Stimulated activated naive CD4-positive, alpha-beta T cell (primary cell): ENCODE data around the gene AOPEP.

ENCODE experiments used
- DNase-seq, 6 experiments: peaks; one replicate each; lab custom pipeline; 2025; lab: John Stamatoyannopoulos, UW

Gene AOPEP

DNA sequence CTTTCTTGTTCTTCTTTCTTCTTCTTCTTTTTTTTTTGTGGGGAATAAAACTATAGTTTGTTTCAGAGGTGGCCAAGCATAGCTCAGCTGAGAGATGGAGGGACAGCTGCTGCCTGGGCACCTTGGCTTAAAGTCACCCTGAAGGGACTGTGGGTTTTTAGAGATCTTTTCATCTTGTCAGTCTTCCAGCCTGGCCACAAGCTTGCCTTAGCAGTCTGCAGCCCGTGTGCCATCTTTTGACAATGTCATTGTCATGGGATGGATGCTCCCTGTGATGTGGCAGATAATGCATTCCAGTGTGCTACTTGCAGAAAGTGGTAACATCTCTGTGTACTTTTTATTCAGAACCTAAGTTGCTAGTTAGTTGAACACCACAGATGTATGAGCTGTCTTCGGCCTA is 310.2 kb downstream of the AOPEP start:
- DNase-seq = no peak

DNA sequence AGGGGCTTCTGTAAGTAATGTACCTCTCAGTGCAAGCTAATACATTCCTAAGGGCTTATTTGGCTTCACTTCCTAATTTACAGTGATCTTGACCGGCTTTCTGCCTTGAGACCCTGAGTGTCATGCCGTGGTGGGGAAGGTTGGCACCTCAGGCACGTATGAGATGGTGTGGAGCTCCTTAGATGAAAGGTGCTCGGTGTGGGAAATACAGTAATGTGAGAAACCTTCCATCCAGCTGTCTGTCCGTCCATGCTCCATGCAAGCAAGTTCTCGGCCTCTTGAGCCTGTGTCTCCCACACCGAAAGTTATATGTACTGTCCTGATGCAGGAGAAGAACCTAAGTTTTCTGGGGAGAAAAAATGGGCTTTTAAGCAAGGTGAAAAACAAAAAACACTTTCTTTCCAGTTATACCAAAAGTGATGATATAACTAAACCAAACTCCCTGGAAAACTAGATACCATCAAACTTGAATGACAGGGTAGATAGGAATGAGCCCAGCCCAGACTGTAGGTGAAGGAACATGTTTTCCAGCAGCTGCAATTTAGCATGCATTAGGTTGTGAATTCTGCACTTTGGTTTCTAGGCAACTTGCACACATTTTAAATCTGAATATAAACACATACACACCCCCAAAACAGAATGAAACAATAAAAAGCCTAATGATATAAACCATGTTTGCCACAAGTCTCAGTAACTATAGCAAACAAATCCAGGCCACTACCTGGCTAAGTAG is 311.5 kb downstream of the AOPEP start:
- DNase-seq = no peak

DNA sequence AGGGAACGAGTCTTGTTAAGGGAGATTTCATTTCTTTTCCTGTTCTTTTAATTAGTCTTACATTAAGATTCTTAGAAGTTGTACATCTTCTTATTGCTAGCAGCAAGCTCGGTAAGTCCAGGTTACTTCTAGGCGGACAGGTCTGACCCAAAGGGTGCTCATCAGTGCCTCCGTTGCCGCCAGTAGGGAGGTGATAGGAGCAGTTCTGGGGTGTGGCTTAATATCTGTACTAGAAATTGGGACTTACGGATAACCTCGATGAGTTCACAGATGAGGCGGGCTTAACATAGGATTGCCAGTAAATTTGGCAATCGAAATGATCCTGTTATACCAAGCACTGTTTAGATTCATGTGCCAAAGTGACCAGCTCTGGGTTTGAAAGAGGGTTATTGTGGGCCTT is 312.2 kb downstream of the AOPEP start:
- no peak for DNase-seq

DNA sequence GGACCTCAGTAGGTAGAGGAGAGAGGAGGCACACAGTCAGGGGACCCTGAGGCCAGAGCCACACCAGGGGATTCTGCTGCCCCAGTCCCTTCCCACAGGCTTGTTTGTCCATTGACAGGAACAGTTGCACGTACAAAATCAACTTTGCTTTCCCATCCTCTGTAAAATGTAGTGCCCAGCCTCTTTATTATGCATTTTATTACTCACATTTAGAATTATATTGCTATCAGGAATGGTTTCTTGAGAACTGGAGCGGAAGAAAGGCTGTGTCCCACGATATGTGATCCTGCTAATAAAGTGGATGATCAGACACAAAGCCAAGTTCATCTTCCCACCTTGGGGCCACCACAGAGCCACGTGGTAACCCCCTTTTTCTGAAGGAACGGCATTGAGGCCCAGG is 313.6 kb downstream of the AOPEP start:
- DNase-seq = no peak

DNA sequence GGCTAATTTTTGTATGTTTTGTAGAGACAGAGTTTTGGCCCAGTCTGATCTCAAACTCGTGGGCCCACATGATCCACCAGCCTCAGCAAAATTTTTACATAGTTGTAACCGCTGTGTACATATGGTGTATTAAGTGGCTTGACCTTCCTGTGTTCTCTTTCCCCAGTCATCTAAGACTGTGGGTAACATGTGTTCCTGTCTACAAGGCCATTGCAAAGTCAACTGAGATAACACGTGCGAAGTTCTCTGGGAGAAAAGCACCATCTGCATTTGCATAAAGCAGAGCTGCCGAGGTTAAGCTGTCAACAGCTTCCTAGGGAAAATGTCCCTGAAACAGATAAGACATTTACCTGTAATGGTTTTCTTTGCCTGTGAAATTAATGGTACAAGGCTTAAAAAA is 317.3 kb downstream of the AOPEP start:
- DNase-seq = no peak

DNA sequence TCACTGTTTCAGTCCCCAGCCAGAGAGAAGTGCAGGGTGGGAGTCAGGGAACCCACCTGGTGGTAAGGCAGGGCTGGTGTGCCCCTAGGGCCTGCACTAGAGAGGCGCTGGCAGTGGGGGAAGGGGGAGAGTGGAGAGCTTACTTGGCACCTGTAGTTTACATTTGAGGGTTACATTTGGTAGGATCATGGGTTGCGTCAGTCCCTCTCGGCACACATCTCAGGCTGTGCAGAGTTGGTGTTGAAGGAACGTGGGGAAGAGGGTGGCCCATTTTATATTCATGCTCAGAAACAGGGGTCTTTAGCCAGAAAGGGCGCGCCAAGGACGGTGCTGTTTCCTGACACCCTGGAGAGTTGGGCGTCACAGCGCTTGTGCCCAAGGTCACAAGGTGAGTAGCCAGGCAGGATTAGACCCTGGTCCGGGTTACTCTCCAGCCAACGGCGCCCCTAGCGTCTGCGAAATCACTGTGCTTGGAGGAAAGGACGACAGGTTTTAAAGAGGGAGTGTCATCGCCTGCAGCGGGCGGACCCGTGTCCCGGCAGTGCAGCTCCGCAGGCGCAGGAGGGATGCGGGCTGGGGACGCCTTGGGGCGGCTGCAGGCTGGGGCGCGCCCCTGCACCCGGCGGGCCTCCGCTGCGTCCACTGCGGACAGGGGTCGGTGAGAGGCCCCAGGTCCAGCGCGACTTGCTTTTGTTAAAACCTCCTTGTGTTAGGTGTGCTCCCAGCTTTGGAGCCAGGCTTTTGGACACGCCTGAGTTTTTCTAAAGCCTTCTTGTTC is 318.4 kb downstream of the AOPEP start:
- no peak for DNase-seq

DNA sequence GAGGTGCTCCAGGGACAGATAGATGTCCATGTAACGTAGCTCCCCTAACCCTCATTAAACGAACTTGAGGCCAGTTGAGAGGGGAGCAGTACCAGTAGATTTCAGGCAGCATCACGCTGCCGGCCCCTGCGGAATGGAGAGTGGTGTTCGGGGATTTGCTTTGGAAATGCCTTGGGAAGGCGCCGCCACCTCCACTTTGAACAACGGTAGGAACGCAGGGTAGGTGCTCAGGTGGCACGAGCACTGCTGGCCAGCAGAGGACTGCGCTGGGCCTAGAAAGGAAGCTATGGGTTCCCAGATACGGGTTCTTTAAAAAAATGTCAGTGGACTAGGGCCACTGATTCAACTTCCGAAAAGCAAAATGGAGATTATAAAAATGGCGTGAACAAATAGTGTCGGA is 319.3 kb downstream of the AOPEP start:
- DNase-seq = no peak

DNA sequence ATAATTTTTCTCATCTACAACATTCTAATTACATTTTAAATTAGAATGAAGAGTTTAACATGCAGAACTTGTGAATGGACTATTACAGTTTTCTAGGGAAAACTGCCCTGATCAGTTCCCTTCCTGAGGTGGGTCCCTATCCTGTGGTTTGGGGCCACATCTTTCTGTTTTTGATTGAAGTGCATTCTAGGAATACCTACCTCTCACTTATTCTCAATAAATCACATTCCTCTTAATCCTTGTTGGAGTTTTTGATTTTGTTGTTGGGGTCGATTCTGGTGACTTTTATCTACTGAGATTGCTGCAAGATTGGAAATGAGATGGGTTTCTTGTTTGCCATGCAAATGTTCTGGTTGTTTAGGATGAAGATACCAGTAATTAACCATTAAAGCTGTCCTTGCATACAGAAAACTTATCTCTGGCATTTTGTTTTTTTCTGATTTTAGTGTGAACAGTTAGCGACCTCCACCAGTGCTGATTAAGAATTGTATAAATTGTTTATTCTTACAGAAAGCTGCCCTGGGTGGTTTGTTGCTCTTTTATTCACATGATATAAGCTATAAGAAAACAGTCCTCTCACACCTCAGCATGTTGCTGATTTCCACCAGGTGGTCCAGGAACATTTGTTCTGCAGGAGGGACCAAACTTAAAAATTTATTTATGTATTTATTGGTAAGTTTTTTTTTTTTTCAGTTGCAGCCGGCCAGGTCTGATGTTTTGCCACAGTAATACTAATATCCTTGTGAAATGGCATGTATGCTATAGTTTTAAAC is 321.1 kb downstream of the AOPEP start:
- no peak for DNase-seq

DNA sequence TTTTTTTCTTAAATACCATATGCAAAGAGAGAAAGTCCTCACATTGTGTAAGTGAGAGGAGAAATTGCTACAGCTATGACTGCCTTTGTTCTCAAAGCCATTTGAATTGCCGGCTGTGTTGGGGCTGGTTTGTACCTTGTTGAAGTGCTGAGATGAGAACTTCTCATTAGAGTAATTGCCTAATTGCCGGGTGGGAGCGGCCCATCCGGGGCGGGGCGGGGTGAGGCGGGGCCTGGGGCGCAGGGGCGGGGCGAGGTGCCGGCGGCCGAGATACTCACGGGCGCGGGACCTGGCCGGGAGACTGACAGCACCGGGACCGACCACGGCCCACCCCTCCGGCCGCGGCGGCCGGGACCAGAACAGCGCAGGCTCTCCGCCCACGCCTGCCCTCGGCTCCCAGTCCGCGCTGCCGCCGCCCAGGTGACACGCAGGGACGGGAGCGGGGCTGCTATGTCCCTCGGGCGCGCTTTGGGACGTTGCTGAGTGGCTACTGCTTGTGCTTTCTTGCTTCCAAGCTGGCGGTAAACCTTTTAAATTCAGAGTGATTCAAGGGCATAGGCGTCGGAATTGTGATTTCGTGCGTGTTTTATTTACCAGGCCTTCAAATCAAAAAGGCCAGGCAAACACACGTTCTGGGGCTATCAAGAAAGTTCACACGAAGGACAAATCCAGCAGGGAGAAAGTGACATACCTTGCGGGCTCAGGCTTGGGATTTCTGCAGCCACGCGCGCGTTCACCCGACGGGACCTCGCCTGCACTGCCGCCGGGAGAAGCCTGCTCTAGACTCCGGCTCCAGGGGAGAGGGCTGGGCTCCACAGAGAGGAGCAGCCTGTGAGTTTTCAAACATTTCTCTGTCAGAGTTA is 322.0 kb downstream of the AOPEP start:
- DNase-seq = peak in 4 of 6 experiments; percentile 6 to 45 (median 24)

DNA sequence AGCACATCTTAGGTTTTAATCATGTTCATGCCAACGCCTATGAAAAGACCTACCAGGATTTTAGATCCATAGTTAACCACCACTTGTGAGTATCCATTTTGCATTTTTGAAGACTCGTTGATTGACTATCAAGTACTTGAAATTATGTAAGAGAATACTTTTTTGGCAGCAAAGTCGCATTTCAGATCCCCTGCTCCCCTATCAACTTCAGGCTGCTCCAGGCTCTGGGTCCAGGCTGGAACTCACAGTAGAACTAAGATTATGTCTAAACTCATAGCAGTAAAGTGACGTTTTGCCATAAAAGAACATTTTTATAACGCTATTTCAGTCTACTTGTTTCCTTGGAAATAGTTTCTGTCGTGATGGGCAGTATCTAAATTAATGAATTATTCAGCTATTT is 323.3 kb downstream of the AOPEP start:
- no peak for DNase-seq

DNA sequence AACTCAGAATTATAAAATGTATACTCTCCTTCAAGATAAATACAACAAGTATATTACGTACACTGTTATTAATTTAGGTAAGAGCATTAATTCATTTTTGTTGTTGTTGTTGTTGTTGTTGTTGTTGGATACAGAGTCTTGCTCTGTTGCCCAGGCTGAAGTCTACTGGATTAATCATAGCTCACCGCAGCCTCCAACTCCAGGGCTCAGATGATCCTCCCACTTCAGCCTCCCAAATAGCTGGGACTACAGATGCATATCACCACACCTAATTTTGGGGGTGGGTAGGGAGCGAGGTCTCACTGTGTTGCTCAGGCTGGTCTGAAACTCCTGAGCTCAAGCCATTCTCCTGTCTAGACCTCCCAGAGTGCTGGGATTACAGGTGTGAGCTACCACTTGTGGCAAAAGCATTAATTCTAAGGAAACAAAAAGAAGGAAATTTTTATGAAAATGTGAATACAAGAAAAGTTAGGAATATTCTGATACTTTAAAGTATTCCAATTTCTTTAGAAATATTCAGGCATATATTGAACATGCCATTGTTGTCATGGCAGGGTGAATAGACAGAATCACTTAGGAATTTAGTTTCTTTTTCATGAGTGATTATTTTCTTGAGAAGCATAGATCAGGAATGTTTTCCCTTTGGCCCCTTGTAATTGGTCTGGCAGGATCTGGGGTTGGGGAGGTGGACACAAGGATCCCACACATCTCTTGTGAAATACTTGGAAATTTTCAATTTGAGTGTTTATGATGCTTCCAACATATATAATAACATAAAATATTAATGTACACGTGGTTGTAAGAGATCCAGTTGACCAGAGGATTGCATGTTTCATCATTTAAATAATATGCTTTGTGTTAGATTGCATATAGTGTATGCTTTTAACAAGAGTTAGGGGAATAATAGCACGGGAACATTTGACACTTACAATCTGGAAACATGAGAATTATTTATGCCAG is 327.4 kb downstream of the AOPEP start:
- no peak for DNase-seq

DNA sequence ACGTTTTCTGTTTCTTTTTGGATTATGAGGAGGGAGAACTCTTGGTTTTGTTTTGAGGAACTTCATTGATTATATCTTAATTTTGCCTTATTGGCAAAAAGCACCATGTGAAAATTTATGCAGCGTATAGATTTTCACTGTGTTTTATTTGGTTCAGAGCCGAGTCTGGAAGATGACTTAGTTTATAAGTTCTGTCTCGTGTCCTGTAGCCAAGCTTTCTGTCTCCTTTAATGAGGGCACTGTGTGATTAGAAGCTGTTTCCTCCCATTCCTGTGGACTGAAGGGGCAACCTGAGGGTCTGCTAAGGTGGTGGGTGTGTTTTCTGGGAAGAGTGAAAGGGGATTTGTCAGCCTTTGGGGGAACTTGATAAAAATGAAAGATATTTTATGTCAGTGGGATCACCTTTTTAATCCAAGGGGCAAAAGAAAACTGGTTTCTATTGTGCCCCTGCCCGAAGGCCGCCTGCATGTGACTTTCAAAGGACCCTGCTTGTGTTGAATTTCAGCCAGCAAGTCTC is 328.9 kb downstream of the AOPEP start:
- no peak for DNase-seq

DNA sequence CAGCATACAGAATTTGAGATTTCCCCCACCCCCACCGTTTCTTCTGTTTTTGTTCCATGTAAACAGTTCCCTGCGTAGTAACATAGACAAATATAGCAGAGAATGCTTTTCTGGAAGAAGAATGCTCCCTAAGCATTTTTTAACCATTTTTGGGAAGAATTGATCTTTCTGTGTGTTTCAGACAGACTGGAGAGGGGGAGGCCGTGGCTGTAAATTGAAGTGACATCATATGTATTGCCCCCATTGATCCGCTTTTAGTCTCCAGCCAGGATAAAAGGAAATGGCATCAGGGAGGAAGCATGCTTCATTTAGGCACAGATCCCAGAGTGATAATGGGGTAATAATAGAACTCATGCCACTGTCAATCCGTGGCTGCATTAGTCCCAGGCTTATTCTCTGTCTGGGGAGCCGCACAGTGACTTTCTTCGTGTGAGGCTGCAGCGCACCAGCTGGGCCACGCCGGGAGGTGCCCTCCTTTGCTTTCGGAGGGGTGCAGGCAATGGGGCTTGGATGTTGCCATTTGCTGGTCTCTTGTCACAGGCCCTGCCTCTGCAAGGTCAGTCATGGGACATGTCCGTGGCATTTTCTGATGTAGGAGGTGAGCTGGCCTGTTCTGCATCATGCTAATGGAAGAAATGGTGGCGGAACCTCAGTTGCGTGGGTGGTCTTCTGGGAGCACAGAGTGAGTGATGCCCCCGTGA is 329.5 kb downstream of the AOPEP start:
- DNase-seq = no peak

DNA sequence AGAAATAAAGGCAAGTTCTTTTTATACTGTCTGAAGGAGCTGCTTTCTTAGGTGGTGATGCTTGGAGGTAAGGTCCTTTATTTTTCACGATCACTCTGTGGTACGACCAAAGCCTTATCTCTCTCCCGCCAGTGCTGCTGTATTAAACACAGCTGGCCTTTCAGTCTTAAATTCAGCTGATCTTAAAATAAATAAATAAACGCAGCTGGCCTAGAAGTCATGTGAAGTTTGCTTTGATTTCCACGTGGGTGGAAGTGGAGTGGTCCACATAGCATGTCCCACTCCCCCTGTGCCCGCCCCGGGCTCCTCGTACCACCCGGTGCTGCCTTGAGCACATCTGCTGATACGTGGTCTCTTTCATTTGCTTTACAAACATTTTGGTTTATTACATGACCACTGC is 330.6 kb downstream of the AOPEP start:
- no peak for DNase-seq

DNA sequence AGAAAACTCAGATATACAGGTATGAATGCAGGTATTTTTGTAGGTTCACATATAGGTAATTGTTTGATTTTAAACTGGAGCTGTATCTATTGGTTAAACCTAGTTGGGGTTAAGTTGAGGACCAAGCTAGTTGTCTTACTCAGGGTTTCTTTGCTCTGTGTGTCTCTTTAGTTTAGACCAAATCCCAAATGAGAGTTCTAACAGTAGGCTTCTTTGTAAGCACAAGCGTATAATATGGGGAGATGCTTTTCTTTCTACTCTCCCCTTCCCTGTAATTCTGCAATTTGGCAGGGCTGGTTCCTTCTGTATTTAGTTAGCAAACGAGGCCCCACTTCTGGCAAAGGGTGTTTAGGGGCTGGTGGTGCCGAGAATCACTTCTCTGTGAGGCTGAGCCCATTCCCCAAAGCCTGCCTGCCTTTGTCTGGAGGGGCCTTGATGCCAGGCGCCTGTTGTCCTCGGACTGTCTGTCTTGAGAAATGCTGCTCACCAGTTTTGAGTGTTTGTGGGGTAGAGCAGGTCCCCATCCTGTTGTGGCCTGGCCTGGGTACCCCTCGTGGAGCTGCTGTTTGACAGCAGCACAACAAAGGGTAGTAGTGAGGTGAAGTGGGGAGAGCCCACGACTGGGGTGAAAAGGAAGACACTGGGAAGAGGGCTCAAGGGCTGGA is 331.8 kb downstream of the AOPEP start:
- DNase-seq = no peak

DNA sequence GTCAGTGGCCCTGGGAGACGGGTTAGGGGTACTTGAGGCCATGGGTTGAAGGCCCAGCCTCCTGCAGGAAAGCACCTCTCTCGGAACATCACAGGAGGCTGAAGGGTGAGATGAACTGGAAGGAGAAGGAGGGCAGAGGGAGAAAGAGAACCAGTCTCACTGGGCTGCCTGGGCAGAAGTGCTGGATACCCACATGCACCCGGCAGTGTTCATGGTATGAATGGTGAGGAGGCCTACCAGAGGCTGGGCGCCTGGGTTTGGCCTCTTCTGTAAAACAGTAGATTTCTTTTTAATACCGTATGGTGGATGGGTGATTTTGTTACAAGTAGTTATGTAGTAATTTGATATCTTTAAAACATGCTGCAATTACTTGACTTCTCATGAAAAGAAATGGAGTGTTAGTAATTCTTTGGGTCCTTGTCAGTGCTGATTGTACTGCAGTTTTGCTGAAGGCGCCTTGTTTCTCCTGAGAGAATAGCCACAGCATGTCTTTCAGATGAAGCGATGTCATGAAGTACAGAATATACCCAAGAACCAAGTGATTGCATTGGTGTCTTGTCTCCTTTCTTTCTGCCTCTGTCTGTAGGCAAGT is 332.4 kb downstream of the AOPEP start:
- DNase-seq = no peak

DNA sequence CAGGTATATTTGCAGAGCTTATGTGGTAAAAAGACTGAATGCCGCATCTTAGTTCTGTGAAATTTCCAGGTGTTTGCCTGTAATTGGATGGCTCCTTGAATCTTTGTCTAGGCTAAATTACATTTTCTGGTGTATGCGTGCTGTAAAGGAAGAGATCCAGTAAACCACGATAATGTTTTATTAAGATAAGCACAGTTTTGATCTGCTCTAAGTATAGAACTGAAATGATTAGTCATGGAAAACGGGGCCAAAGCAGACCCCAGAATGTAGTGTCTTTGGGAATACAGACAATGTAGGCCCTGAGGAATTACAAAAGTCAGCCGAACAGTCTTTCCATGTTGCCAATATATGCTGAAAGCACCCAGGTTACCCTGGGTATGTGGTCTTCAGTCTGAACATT is 333.7 kb downstream of the AOPEP start:
- no peak for DNase-seq

DNA sequence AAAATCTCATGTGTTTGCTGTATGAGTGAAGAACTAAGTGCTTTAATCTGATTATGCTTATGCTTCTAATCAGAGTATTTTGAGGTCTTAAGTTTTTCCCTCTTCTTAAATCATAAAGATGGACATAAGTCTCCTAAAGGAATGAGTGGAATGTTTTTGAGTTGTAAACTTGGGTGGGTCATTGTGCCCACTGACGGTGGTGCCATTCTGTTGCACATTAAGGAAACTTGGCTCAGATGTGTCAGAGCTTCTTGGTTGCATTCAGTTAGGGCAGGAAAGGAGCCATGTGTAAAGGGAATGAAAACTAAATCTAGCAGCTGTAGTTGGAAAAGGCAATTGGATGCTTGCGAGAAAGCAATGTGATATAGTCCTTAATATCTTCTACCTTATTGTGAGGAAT is 334.4 kb downstream of the AOPEP start:
- no peak for DNase-seq
